Body of pancreas (tissue), 4 donors: ENCODE results near the gene PDE9A.

Experiments used
- POLR2A ChIP-seq, 3 donors: fragments of 450-650 bp; IDR thresholded peaks; one replicate each; pipeline ENCODE4 v1.6.1; 2016; ENCODE audit warnings: antibody characterized with exemption in 3 of 3, mild to moderate bottlenecking in 2 of 3
- TF ChIP-seq, protein P1 (sequence below), 7 experiments: fragments of 450-650 bp in 4 of 7; fragments of 200-600 bp in 3 of 7; sonication (generic) in 3 of 7; IDR thresholded peaks; one replicate each; pipeline ENCODE4 v1.5.1; 2016 to 2019; ENCODE audit warnings: antibody characterized with exemption in 7 of 7

DNA sequence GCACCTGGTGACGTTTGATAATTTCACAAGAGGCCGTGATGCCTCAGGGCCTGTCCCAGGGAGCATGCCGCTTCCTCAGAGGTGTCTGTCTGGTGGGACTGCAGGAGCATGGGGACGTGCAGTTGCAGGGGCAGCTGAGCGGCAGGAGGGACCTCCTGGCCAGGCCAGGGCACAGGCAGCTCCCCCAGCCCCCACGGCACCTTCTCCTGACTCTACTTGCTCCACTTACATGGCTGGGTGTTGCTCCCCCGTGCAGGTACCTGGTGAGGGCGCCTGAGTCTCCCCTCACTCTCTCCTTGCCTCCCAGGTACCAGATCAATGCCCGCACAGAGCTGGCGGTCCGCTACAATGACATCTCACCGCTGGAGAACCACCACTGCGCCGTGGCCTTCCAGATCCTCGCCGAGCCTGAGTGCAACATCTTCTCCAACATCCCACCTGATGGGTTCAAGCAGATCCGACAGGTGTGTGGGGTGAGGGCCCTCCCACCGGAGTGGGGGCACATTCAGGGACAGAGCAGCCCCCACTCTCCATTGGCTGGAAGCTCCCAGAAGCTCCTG lies 108.4 kb downstream of the PDE9A start:
- TF ChIP-seq, protein P1, sequence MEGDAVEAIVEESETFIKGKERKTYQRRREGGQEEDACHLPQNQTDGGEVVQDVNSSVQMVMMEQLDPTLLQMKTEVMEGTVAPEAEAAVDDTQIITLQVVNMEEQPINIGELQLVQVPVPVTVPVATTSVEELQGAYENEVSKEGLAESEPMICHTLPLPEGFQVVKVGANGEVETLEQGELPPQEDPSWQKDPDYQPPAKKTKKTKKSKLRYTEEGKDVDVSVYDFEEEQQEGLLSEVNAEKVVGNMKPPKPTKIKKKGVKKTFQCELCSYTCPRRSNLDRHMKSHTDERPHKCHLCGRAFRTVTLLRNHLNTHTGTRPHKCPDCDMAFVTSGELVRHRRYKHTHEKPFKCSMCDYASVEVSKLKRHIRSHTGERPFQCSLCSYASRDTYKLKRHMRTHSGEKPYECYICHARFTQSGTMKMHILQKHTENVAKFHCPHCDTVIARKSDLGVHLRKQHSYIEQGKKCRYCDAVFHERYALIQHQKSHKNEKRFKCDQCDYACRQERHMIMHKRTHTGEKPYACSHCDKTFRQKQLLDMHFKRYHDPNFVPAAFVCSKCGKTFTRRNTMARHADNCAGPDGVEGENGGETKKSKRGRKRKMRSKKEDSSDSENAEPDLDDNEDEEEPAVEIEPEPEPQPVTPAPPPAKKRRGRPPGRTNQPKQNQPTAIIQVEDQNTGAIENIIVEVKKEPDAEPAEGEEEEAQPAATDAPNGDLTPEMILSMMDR (IDR thresholded peaks at IDR 0.05), result no peak
- TF ChIP-seq POLR2A (IDR thresholded peaks at IDR 0.05), result no peak
